Daoy (cell line): ENCODE results near the gene SLC7A6. TPM values are rescaled to one million over a fixed set of nuclear protein-coding genes. Genes with fewer than 3 reads are reported as not detected.

Experiments
- DNase-seq: peaks from one replicate; pipeline ENCODE4 v3.0.0-alpha.2; 2015; ENCODE audit warnings: low read depth
- total RNA-seq: library from RNA; depleted of rRNA; stranded (reverse); fragments of >200 nt; shearing (Covaris generic); gene quantifications from 2 replicates; pipeline ENCODE4 v1.2.3, GENCODE V29; 2014; rRNA removed

Gene SLC7A6
- total RNA-seq, 1 experiment from 2014 or later, result 18.3 TPM

- no peak for DNase-seq
Measured at GRCh38 chr16:68345958-68346635, 81.8 kb downstream of the SLC7A6 start.

DNA sequence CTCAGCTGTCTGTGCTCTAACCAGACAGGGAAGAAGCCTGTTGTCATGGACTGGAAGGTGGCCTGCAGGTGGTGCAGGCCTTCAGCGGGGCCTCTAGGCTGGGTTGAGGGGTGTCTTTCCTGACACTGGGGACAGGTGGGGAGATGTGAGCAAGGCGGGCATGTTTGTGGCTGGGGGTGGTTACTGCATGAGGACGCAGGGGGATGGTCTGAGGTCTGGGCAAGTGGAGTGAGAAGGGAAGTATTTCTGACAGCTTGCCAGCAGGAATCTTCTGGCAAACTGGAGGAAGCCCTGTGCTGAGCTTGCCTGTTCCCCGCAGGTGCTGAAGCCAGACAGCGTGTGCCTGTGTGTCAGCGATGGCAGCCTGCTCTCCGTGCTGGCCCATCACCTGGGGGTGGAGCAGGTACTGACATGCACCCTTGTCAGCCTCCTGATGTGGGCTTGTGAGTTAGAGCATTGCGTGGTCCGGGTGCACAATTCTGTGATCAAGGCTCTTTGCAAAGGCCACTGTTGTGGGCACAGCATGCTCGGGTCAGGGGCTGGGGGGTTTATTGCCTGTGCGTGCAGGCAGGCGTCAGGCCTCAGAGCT lies 82.7 kb downstream of the SLC7A6 start:
- DNase-seq, result no peak

- DNase-seq, result no peak
Measured at GRCh38 chr16:68347605-68348004, 83.3 kb downstream of the SLC7A6 start.

DNA sequence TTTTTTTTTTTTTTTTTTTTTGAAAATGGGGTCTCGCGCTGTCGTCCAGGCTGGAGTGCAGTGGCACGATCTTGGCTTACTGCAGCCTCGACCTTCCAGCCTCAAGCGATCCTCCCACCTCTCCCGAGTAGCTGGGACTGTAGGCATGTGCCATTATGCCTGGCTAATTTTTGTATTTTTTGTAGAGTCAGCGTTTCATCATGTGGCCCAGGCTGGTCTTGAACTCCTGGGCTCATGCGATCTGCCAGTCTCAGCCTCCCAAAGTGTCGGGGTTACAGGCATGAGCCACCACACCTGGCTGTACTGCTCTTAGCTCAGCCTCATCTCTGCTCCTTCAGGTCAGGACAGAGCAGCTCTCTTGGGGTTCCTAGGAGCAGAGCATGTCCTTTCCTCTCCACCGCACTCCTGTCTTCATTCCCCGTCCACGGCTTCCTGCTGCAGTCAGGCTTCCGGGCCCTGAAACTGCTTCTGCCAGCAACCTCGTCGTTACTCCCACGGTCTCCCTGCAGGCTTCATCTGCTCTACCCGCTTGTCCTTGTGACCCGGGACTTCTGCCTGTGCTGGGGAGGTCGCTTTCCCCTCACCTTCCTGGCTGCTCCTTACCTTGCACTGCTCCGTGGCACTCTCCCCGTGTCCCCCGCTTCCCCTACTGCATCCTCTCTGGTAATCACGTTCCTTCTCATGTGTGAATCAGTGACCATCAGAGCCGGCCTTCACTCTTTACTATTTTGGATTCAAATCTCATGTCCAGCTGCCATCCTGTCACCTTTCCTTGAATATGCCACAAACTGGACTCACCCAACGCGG lies 84.5 kb downstream of the SLC7A6 start:
- DNase-seq, result no peak

DNA sequence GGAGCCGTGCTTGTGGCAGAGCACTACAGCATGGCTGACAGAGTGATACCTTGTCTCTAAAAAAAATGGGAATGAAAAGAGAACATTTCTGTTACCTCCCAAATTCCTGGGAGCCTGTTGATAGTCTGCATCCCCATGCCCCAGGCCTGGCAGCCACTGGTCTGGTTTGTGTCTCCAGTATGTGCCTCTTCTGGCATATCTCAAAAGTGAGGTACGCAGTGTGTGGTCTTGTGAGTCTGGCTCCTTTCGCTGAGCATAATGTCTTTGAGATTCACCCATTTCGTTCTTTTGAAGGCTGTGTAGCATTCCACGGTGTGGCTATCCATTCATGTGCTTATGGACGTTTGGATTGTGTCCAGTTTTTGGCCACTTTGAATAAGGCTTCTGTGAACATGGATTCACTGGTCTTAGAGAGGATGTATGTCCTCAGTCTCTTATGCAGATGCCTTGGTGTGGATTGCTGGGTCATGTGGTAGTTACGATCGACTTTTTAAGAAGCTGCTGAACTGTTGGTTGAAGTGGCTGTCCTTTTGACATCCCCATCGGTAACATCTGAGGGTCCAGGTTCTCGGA lies 85.6 kb downstream of the SLC7A6 start:
- no peak for DNase-seq

- DNase-seq, result no peak
Measured at GRCh38 chr16:68350813-68351350, 86.6 kb downstream of the SLC7A6 start.

Other genes starting within 250 kb of the SLC7A6 start
- not detected in 2 replicates for gene DPEP2NB, start 248.6 kb upstream of the SLC7A6 start, total RNA-seq
- gene DDX28, start 241.3 kb upstream of the SLC7A6 start, total RNA-seq, result 7.1 and 8.6 TPM in 2 replicates
- 15.9 and 19.8 TPM in 2 replicates for gene DUS2, start 241.2 kb upstream of the SLC7A6 start, total RNA-seq
- 11.1 and 12.1 TPM in 2 replicates for gene NFATC3, start 179.2 kb upstream of the SLC7A6 start, total RNA-seq
- gene ESRP2, start 28.4 kb upstream of the SLC7A6 start, total RNA-seq, result under 0.01 TPM in 1 of 2 replicates, not detected in the other
- gene PLA2G15, start 19.2 kb upstream of the SLC7A6 start, total RNA-seq, result 11.9 and 17.8 TPM in 2 replicates
- 6.6 and 6.7 TPM in 2 replicates for gene SLC7A6OS, start 46.4 kb downstream of the SLC7A6 start, total RNA-seq
- gene PRMT7, start 46.5 kb downstream of the SLC7A6 start, total RNA-seq, result 37.9 and 74.9 TPM in 2 replicates
- 0.17 TPM in 1 of 2 replicates, not detected in the other for gene SMPD3, start 184.0 kb downstream of the SLC7A6 start, total RNA-seq